Heart left ventricle (tissue), 13 donors: ENCODE results near the gene YIPF7.

Experiments
- CTCF ChIP-seq, 12 donors: fragments of 200-600 bp; sonication (generic) in 4 of 12; IDR thresholded peaks; one replicate each; pipeline versions ENCODE4 v1.5.0 to v1.8.0; 2018 to 2022; ENCODE audit warnings: antibody characterized with exemption in 12 of 12, mild to moderate bottlenecking in 5 of 12
- POLR2A ChIP-seq, 2 donors: fragments of 450-650 bp; IDR thresholded peaks; one replicate each; pipeline ENCODE4 v1.6.1; 2017; ENCODE audit warnings: antibody characterized with exemption in 2 of 2, mild to moderate bottlenecking in 2 of 2, moderate library complexity in 2 of 2
- donor health status: ischemic (EF 13 %, LVEDD 7.1; RV severe dilation, severe dysfunction).
- donor health status: DM: no; HTN: yes; CAD: no.
- donor health status: DM: no; HTN: no; CAD: no.
- donor health status: ischemic (EF 25% LVEDD 6.9; RV normal size, moderate dysfunction).
- donor health status: ischemic (EF 25% LVEDD 5.7; RV mildly dilated, moderate dysfunction).
- donor health status: ischemic (EF 35%, LVEDD 5.7; RV mildly dilated, moderate dysfunction).
- donor health status: nonischemic (EF 11% LVEDD 7.7; RV severe dilation, severe dysfunction).
- donor health status: DM: yes; HTN: yes; CAD: no.
- donor health status: PGD.
- donor health status: ischemic (EF 29% LVEDD 5.4; RV normal size, mild dysfunction).
- donor health status: nonischemic (EF 23%, LVEDD 6.1; RV moderate dilation, normal function).

GRCh38 chr4:44583393-44583792 is 68.0 kb downstream of the YIPF7 start:
- TF ChIP-seq POLR2A (IDR thresholded peaks at IDR 0.05) (no peak), CTCF (IDR thresholded peaks at IDR 0.05) (no peak)
